ENCODE measurements around the gene FNDC5.
A peak's percentile ranks its signal among the peaks of the same experiment; 100 is the strongest.

Gene FNDC5

DNA sequence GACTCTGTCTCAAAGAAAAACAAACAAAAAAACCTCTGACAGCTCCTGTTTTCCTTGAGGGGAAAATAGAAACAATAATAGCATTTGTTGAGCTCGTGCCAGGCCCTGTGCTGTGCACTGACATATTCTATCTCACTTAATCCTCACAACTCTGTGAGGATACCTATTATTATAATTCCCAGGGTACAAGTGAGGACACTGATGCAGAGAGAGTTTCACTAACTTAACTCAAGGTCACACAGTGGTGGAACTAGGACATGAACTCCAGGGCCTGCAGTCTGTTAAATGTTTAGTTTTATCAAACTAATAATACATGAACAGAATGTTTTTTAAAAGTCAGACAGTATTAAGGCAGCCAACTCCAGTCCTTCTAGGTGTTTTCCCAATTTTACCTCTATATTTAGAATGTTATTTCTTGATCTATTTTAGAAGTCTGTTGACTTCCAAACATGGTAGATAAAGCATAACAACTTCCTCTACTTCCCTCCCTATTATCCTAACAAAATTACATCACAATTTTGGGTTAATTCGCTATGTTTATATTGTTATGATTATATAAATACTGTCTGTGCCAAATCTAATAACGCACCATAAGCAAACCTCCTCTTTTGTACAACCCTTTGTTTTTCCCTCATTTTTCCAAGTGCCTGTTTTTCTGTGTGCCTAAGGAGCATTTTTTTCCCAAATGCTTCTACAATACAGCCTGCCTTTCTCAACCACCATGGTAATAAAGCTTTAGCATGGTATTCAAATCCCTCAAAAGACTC, 4.9 kb downstream of the FNDC5 start:
- DNase-seq (ENCODE audit: low spot score) (no peak), FAIRE-seq (no peak)

GRCh38 chr1:32864375-32865019, 6.2 kb downstream of the FNDC5 start:
- no peak for FAIRE-seq
- no peak for DNase-seq (ENCODE audit: low spot score)

- FAIRE-seq (no peak), DNase-seq (ENCODE audit: low spot score) (no peak)
These were observed 6.8 kb downstream of the FNDC5 start for GRCh38 chr1:32863881-32864245.

DNA sequence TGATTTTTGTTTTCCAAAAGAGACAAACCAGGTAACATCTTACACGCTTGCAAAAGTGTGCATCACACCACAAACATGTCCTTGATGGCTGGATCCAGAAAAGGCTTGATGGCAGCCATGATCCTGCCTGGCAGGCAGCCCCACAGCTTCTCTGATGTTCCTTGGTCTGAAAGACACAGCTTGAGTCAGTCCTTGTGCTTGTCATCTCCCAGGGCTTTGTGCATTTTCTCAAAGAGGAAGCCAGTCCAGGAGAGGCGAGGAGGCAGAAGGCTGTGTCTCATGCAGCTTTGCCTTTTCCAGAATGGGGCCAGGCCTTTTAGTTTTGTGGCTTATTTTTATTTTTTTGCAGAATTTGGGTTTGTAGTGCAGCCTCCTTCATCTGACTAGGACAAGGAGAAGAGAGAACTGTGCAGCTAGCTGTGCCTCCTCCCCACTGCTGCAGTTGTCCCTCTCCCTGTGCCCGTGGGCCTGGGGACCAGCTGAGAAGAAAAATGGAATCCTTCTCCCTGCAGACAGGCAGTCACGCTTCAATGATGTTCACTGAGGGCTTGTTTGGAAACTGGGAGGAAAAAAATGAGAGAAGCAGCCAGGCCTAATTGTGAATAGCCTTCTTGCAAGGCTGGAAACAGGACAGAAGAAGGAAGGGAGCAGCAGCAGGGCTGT, 7.4 kb downstream of the FNDC5 start:
- no peak for FAIRE-seq

GRCh38 chr1:32861904-32862695, 8.6 kb downstream of the FNDC5 start:
- DNase-seq (ENCODE audit: low spot score) (no peak), FAIRE-seq (no peak)

More for the DNA sequence above, 7.4 kb downstream of the FNDC5 start:
- no peak for DNase-seq (ENCODE audit: low spot score)

GRCh38 chr1:32860566-32860965, 10.1 kb downstream of the FNDC5 start:
- no peak for DNase-seq (ENCODE audit: low spot score)

DNA sequence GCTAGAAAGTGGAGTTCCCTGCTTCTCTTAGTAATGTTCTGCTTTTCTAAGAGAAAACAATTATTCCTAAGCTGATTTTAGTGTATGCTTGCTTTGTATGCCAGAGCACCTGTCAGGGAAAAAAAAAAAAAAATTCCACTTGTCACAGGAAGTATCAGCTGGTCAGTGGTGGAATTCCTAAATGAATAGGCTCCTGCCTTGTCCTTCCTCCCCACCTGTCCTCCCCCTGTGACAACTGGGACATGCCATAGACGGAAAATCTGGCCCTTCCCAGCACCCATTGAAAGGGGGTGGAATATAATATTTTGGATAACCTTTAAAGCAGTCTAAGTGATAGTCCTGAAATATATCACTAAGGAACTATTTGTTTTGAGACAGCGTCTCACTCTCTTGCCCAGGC, 10.8 kb downstream of the FNDC5 start:
- FAIRE-seq (no peak), DNase-seq (ENCODE audit: low spot score) (no peak)

More at GRCh38 chr1:32860566-32860965, 10.1 kb downstream of the FNDC5 start:
- FAIRE-seq: no peak

- FAIRE-seq: no peak
- DNase-seq (ENCODE audit: low spot score): no peak
These were observed 11.9 kb downstream of the FNDC5 start for GRCh38 chr1:32858791-32859190.

DNA sequence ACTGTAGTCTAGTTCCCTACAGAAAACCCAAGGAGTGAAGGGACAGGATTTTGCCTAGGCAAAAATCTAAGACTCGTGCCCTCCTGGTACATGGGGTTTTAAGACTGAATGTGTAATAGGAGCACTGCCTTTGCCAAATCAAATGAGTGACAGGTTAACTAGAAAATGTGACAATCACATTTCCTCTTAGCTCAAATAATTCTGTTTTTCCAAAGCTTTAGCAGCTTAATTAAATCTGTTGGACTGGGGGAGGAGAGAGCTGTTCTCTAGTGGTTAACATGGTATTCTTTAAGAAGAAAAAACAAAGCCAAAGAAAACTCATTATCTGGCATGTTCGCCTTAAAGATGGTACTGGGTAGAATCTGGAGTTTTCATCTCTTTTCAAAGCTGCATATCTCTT, 12.6 kb downstream of the FNDC5 start:
- no peak for FAIRE-seq

DNA sequence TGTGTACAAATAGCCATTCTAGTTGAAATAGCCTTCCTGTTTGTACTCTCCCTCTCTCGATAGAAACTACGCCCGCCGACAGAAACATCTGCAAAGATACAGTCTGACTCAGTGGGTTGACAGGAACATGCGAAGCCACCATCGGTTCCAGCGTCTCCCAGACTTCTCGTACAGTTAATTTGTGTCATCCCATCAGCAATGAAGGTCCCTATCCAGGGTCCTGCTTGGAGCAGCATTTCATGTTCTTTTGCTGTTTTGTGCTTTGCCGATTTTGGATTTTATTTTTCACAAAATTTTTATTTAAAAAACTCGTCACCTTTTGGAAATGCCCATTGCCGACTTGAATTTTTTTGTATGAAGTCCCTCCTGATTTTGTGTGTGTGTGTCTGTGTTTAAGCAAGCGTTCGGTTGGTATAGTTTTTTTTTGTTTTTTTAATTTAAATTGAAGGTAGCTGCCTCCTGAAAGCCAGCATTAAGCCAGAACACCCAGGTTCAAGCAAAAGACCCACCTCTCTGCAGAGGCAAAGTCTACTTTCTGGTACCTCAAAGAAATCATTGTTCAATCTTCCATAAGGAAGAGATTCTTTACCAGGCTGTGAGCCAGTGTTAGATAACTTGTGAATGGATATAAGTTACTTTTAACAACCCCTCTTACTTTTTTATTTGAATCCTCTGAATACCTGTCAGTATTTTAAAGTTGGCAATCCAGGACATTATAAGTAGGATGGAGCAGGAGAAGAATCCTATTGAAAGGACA, 14.7 kb downstream of the FNDC5 start:
- no peak for FAIRE-seq
- DNase-seq (ENCODE audit: low spot score): no peak

More for the DNA sequence above, 12.6 kb downstream of the FNDC5 start:
- no peak for DNase-seq (ENCODE audit: low spot score)

- DNase-seq (ENCODE audit: low spot score) (no peak), FAIRE-seq (no peak)
These were observed 22.2 kb downstream of the FNDC5 start for GRCh38 chr1:32848354-32849063.

- DNase-seq (ENCODE audit: low spot score): no peak
- FAIRE-seq: no peak
These were observed 38.8 kb downstream of the FNDC5 start for GRCh38 chr1:32831878-32832277.

DNA sequence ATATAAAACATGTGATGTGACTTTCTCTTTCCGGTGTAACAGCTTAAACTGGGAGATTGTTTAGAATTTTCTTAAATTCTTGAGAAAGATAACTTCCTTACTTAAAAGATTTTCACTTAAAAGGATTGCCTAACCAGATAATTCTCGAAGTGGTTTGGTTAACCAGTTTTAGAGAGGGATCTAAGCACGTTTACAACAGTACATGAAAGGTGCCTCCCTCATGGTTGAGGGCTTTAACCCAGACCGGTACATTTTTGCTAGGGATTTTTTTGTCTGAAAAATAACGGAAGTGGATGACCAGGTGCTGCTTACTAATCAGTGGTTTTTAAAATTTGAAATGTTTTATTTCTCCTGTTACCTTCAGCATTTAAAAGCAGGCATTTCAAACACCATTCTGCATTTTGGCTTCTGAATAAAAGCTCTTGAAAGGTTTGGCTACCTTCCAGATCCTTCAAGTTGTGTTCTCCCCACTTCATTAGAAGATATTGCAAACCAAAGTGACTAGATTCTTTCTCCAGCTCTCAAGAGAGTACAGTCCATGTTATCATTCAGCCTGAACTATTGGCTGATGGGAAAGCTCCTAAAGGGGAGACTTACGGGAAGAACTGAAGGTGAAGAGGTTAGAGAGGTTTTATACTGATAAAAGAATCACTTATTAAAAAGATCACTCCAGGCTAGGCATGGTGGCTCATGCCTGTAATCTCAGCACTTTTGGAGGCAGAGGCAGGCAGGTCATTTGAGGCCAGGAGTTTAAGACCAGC, 40.4 kb downstream of the FNDC5 start:
- FAIRE-seq: no peak
- no peak for DNase-seq (ENCODE audit: low spot score)

DNA sequence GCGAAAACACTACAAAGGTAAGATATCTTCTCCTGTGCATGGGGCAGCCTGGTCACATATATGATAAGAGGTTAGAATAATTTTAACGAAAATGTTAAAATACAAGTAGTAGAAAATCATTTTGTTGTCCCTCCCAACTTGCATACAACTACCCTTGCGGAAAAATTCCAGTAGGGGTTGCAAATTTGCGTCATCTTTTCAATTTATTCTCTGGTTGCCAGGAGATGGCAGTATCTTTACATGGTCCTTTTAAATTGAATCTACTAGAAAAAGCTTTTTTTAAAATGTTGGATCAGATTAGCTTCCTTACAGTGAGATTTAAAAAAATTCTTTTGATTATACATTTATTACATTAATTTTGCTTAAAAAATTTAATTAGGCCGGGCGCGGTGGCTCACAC, 42.4 kb downstream of the FNDC5 start:
- no peak for FAIRE-seq
- no peak for DNase-seq (ENCODE audit: low spot score)

- DNase-seq (ENCODE audit: low spot score): no peak
- no peak for FAIRE-seq
These were observed 45.5 kb downstream of the FNDC5 start for GRCh38 chr1:32825181-32825580.

DNA sequence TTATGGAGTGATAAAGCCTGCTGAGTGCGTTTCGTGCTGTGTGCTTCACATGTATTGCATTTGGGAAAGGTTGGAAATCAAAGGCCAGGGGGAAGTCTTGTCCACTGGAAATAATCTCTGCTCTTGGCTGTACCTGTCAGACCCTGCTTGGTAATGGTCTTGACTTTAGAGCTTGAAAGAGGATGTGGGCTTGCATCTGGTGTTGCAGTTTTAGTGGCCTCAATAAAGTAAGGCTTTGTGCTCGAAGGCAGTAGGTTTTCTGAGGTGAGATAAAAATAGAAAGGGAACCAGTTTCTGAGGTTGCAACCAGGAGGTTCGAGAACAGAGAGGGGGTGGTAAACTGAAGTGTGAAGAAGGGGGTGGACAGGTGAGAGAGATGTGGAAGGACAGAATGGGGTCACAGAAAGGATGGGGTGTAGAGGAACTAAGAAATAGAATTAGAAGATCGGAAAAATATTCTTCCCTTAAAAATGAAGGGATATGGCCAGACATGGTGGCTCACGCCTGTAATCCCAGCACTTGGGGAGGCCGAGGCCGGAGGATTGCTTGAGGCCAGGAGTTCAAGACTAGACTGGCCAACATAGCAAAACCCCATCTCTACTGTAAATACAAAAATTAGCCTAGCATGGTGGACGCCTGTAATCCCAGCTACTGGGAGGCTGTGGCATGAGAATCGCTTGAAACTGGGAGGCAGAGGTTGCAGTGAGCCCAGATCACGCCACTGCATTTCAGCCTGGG, 51.7 kb downstream of the FNDC5 start:
- FAIRE-seq (no peak), DNase-seq (ENCODE audit: low spot score) (no peak)

- FAIRE-seq (no peak), DNase-seq (ENCODE audit: low spot score) (peak; percentile 82)
These were observed 52.6 kb downstream of the FNDC5 start for GRCh38 chr1:32817815-32818786.
